HG02938 (cell line): ENCODE data around the gene ESAM.
"Not testable (repeated sequence)": the region's sequence is repeated elsewhere in the genome, so short reads cannot be mapped to it uniquely, and the experiment has no call there.

Source experiments
- ATAC-seq: cut with Tn5 transposase; IDR thresholded peaks from one replicate; pipeline ENCODE4 v1.9.1; 2021; ENCODE audit warnings: mild to moderate bottlenecking, moderate library complexity; ENCODE audit not compliant: unreplicated experiment

The ESAM gene

GRCh38 chr11:124776865-124777645 lies 15.0 kb upstream of the ESAM start:
- no peak for ATAC-seq

- not testable (repeated sequence) for ATAC-seq
Observed at GRCh38 chr11:124770959-124771358, 8.9 kb upstream of the ESAM start.

GRCh38 chr11:124769806-124770774 lies 8.0 kb upstream of the ESAM start:
- ATAC-seq: no peak

- no peak for ATAC-seq
Observed at GRCh38 chr11:124768914-124769313, 6.8 kb upstream of the ESAM start.

GRCh38 chr11:124766156-124766555 lies 4.1 kb upstream of the ESAM start:
- ATAC-seq: no peak

GRCh38 chr11:124763156-124763947 lies 1.3 kb upstream of the ESAM start:
- peak; percentile 19 for ATAC-seq

- peak; percentile 12 for ATAC-seq
Observed at GRCh38 chr11:124762624-124763155, 600 bp upstream of the ESAM start.

GRCh38 chr11:124761301-124762104 lies 587 bp downstream of the ESAM start:
- ATAC-seq: peak; percentile 1

- no peak for ATAC-seq
Observed at GRCh38 chr11:124760806-124761205, 1.3 kb downstream of the ESAM start.

- ATAC-seq: no peak
Observed at GRCh38 chr11:124760205-124760652, 1.9 kb downstream of the ESAM start.

GRCh38 chr11:124759266-124760204 lies 2.6 kb downstream of the ESAM start:
- ATAC-seq: no peak

GRCh38 chr11:124758355-124759265 lies 3.5 kb downstream of the ESAM start:
- peak; percentile 46 for ATAC-seq

- no peak for ATAC-seq
Observed at GRCh38 chr11:124757320-124757719, 4.8 kb downstream of the ESAM start.

- no peak for ATAC-seq
Observed at GRCh38 chr11:124756753-124757227, 5.3 kb downstream of the ESAM start.

GRCh38 chr11:124756033-124756752 lies 5.9 kb downstream of the ESAM start:
- ATAC-seq: no peak

- no peak for ATAC-seq
Observed at GRCh38 chr11:124754710-124755109, 7.4 kb downstream of the ESAM start.

- ATAC-seq: no peak
Observed at GRCh38 chr11:124754309-124754708, 7.8 kb downstream of the ESAM start.
